AG08396 (cell line): ENCODE results near the gene SH3BP5.

ENCODE experiments used
- DNase-seq: peaks from one replicate; pipeline ENCODE4 v3.0.0; 2012; ENCODE audit warnings: low spot score, mixed read lengths

Gene SH3BP5

DNA sequence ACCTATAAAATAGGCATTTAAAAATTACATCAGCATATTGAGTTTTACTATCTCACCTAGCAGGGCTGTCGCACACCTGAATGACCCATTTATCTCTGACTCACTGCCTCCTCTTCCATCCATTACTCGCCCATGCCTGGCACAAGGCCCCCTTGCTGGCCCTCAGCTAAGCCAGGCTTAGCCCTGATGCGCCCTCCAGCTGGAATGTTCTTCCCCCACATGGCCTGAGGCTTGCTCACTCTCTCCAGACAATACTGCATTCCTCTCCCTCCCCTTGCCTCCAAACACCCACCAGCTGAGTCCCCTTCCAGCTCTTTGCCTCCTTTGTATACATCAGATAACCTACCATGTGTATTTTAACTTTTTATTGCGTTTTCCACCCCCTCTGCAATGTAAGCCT lies 7.2 kb downstream of the SH3BP5 start:
- peak; percentile 50 for DNase-seq

DNA sequence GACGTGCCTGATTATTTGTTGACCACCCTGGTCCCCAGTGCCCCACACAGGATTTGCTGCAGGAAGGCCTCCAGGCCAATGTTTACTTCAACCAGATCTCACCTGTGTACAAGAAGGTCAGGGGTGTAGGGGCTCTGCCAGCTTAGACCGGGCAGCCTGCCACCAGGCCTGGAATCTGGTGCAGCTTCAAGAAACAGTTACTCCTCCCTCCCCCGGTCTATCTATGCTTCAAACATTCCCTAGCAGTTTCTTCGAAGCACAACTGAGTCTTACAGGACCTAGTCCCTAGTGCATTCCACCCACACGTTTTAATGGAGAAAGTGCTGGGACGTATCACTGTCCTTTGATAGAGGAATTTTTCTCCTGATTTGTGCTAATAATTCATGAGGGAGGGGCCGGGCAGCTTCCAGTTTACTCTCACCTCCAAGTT lies 8.0 kb downstream of the SH3BP5 start:
- no peak for DNase-seq

DNA sequence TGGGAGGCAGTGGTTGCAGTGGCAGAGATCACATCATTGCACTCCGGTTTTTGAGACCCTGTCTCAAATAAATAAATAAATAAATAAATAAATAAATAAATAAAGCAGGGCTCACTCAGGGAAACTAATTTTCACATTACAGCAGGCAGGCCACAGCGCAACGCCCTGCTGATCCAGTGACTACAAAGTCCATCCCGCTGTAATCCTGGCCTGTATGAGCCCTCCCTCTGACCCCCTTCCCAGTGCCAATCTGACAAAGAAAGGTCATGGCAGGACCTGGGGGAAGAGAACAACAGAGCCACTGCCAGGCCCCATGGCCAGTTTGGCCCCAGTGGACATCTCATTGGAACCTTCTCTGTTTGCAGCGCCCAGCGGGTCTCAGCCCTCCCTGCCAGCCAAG lies 9.3 kb downstream of the SH3BP5 start:
- DNase-seq = no peak

DNA sequence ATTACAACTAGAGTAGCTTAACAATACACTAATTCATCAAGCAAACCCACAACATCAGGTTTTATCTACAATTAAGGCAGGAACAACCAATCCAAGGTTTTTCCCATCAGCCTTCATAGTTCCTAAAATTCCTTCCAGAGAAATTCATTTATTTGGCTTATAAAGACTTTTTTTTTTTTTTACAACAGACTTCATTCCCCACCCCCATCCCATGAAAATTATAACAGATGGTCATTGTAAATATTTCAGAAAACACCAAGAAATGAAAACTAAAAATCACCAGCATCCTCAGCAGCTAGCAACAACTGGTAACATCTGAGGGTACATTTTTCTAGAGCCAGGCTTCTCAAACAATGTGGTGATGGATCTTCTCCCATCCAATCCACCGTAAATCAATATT lies 11.0 kb downstream of the SH3BP5 start:
- DNase-seq = no peak

DNA sequence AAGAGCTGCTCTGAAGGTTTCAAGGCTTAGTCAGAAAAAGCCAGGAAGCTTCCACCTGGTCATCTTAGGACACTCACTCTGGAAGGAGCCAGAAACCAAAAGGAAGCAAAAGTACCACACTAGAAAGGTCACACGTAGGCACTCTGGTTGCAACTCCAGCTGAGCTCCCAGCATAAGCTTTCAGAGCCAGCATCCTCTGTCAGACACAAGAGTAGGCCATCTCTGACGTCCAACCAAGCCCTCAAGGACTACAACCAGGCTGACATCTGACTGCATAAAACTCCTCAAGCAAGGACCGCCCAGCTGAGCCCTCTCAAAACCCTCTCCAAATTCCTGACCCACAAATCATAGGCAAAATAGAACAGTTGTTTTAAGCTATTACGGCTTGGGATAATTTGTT lies 12.8 kb downstream of the SH3BP5 start:
- DNase-seq = peak; percentile 23

DNA sequence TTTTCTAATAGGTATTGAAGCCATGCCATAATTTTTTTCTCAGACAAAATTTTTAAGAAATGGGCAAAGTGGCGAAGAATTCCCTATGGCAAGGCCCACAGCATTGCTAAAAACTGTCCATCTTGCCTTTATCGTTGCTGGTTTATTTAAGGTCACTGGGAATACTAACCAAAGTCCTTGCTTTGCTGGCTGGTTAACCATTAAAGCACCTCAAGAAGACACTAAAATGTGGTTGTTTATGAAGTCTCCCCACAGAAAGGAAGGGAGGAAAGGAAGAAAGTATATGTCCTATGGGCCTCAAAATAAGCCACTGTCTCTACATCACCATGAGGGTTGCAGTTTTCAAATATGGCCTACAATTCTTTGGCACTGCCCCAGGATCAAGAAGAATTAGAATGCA lies 13.2 kb downstream of the SH3BP5 start:
- DNase-seq = no peak

DNA sequence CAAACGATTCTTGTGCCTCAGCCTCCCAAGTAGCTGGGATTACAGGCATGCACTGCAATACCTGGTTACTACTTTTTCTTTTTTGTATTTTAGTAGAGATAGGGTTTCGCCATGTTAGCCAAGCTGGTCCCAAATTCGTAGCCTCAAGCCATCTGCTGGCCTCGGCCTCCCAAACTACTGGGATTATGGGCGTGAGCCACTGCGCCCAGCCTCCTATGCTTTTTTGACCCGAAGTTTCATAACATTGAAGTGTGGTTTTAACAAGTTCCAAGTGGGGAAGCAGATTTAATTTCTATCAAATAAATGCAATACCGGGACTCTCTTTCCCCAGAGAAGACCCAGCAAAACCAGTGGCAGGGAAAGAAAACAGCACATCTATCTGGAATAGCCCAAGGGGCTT lies 13.7 kb downstream of the SH3BP5 start:
- DNase-seq = no peak

DNA sequence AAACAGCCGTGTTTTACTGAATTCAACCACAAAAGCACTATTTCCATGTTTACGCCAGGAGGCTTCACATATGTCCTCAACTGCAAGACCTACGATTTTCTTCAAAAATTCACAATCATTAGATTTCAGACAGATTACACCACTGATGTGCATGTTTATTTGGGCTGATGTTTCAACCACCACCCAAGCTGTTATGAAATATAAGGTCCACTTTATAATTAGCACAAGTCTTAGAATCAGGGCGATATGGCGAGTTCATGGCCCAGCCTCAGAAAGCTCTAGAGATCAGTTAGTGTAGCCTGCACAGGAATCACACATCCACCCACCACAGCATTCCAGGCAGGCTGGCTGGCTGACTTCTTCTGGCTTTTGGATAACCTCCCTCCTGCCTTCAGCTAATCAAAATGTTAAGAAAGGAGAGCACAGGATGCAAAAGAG lies 15.4 kb downstream of the SH3BP5 start:
- DNase-seq = peak; percentile 42

DNA sequence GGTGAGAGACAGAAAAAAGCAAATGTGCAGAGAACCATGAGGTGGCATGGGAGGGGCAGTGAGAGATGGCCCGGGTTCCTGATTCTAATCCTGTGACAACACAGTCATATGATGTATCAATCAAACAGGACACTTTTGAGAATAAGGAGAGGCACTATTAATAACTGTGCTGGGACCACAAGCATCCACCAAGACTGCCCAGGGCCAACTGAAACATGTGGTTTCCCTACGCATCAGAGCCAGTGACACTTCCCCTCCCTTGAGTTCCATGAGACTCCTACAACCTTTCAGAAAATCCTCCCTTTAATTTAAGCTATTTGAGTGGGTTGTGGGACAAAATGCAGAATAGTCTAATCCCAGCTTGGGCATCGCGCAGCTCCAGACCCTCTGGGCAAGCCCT lies 17.4 kb downstream of the SH3BP5 start:
- peak; percentile 30 for DNase-seq

DNA sequence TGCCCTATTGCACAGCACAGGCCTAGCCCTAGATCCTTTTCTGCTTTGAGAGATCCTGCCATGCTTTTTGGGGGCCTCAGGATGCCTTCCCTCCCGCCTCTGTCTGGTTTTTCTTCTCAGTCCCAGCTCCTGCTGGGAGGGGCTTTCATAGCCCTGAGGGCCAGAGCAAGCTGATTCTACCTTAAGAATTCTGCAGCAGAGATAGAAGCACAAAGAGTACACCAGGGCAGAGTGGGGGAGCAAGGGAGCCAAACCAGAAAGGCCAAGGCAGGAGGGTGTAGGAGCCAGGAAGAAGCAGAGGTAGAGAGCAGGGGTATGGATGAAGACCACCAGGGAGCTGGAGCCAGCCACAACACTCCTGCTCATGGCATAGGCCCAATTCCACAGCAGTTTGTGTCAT lies 18.1 kb downstream of the SH3BP5 start:
- no peak for DNase-seq

DNA sequence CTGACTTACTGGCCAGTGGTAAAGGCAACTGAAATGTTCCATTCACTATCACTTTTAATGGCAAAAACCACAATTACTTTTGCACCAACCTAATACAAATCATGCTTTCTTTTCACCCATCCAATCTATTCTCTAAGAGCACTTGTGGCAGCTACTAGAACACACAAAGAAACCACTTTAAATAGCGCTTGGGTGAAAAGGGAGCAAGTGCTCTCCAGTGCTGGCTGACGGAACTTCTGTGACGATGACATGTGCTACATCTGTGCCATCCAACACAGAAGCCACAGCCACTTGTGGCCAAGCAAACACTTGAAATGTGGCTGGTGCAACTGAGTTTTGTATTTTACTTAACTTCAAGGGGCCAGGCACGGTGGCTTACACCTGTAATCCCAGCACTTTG lies 18.9 kb downstream of the SH3BP5 start:
- DNase-seq = no peak

DNA sequence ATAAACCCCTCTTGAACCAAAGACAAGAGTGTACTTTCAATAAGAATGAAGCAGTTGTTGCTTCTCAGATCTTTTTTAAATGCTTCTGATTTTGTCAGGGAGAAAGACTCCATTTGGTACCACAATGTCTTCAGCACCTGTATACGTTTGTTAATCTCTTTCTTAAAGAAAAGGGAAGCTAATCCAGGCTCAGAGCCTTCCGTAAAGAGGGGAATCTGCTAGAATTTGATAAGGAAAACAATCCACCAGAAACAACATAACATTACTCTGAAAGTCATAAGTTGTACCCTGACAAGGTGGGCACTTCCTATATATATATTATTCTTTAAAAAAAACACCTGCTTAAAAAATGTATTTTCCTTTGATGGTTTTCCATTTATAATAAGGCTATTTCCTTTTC lies 19.8 kb downstream of the SH3BP5 start:
- no peak for DNase-seq

DNA sequence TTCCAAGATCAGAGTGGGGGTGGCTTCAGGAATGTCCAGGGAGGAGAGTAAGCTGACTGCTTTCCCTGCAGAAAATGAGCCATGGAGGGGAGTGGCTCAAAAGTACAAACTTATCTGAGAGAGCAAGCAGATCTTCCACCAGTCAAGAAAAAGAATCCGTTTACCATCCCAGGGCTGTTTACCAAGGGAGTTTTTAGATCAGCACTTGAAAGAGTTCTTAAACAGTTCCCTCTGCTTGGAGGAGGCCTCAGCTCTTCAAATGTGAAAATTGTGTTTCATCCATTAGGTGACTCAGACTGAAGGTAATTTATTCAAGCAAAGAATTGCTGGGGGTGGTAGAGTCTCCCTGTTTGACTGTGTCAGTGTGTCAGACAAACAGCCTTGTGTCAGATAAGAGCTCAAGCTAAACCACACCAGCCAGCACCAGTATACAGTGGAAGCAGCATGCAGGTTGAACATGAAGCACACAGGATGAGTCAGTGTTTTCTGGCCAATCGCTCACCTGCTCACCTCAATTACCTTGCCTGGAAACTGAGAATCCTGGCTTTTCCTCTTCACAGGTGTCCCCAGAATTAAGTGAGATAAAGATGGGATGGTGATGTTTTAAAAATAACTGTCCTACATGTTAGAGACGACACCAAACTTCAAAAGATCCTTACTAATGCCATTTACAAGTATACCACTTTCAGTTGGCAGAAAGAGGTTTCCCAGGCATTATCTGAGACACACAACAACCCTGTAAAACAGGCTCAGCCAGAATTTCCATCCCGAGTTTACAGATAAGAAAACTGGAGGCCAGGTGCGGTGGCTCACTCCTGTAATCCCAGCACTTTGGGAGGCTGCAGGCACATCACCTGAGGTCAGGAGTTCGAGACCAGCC lies 21.7 kb downstream of the SH3BP5 start:
- peak; percentile 27 for DNase-seq

DNA sequence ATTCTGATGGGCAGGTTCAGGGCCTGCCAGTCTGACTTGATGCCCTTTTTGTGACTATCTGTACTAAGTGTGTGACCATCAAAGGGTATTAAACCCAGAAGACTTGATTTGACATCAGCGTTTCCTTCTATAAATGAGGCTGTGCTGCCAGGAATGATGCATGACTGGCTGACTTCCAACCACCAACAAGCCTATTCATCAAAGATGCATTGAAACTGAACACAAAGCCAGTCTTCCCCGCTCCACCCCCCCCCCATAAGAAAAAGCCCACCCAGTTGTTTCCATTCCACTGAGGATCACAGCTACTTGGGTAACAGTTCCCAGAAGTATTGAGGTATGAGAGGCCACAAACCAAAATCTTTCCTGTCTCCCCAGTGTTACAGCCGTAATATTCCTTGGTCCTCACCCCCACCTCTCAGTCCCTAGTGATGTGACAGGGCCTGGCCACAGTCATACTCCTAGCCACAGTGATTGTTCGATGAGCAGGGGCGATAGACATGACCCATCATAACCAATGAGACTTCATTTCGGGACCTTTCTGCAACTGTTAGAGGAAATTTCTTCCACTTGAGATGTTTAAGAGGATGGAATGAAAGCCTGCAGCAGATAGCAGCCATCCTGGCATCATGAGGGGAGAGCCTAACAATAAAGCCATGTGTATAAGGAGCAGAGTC lies 22.6 kb downstream of the SH3BP5 start:
- no peak for DNase-seq

DNA sequence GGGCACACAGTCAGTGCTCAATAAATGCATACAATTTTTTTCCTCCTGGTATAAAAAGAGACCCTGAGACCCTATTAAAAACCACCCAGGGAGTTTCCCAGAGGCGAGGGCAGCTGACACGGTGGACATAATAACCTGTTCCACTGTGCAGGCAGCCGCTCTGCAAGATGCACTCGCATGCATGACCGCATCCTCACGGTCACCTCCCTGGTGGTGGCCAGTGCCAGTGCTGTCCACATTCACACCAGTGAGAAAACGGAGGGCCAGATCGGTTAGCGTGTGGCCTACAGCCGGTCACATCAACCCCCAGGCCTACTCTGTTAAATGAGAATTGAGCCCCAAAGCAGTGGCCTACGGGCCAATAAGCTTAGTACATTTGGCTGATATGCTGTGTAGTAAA lies 24.8 kb downstream of the SH3BP5 start:
- no peak for DNase-seq

DNA sequence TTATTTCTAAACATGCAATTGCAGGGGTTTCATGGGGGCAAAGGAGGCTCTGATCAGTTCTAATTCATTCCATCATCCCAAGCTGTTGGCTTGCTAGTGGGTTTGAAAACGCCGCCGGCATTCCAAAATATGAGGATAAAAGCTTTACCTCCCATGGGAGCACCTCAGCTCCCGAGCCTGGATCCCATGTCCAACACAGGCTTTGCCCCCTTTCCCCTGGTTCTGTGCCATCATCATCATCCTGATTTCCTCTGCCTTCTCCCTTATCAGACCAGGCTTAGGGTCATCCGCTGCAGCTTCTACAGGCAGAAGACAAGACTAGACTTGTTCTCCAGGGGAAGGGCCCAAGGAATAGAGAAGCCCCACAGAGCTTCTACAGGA lies 25.4 kb downstream of the SH3BP5 start:
- no peak for DNase-seq

DNA sequence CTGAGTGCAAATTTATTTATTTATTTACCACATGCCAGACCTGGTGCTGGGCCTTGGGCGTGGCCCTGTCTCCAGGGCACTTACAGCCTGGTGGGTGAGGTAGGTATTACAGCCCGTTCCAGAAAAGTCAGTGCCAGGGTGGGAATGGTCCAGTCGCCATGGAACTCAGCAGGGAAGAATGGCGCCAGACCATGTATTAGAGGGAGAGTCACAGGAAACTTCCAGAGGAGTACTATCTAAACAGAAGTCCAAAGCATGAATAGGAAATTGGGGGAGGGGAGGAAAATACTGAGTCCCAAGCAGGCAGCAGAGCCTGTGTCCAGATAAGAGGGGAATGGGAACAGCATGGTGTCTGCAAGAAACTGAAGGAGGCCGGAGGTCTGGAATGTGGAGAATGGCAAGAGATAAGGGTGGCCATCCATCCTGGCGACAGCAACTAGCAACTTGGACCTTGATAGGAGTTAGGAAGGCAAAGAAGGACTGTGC lies 27.0 kb downstream of the SH3BP5 start:
- no peak for DNase-seq

DNA sequence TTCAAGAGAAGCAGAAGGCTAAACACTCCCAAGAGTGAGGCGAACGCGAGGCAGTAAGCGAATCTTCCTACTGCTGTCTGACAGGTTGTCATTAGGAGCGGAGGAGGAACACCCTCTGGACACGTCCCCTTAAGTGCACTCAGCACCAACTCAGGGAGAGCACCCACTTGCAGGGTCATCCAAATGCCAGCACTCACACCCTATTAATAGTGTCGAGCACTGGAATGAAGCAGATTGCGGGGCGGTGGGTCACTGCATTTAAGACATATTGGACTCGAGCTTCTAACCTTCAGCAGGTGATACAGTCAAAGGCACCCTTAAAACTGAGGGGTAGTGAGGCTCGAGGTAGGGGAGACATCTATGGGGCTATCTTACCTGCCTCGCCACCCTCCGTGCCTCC lies 28.7 kb downstream of the SH3BP5 start:
- DNase-seq = no peak

DNA sequence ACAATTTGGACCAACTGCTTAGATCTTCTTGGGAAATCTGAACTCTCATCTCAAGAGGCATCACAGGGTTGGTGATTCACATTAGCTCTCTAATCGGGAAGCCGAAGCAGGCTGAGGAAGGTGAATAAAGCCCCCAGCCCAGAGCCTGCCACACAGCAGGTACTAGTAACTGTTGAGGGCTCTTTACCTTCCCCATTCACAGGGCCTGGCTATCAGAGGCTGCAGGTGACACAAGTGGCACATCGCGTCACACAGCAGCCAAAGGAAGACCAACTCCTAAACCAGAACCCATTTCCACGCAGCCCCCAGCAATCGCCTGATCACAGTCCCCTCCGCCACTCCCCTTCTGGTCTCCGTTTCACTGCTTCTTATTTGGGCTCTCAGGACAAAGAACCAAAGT lies 29.2 kb downstream of the SH3BP5 start:
- no peak for DNase-seq

DNA sequence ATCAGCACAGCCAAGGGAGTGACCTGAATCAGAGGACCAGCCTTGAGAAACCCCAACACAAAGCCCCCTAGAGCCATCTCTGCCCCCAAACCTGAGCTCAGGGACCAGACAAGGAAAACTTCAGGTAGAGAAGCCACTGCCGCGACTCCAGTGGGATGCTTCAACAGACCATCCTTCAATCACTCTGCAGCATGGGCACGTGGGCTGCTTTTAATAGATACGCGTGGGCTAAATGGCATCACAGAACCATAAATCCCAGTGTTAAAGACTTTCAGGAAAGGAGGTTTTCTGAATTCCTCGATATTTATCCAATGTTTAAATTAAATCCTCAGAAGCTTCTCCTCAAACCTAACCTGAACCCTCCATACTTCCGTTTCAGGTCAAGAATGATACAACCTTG lies 30.6 kb downstream of the SH3BP5 start:
- DNase-seq = no peak

DNA sequence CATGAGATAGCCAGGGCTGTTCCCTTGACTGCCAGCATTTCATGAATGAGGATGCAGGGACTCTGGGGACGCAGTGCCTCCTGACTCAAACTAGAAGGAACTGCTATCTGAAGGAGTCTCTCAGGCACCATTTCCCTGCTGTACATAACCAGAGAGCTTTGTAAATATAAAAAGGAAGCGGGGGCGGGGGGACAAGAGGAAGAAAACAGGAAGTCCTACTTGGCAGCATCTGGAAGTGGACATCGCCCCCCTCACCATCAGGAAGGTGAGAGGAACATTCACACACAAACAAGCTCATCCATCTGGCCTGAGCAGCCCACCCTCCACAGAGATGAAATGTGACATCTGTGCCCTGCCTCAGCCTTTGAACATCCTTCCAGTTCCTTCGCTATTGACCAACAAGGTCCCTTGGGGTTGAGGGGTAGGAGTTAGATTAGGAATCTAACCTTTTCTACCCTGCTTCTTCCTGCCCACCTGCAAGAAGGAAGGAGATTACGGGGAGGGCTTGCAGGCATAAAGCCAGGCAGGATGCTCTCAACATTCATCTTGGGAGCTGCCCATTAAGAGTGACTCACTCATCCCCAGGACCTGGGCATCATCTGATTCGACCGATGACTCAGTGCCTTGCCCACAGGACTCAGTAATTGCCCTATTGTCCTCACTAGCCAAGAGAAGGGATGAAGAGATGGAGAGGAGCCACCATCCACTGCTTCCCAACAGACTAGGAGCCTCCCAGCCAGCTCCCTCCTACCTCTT lies 31.9 kb downstream of the SH3BP5 start:
- peak; percentile 53 for DNase-seq

DNA sequence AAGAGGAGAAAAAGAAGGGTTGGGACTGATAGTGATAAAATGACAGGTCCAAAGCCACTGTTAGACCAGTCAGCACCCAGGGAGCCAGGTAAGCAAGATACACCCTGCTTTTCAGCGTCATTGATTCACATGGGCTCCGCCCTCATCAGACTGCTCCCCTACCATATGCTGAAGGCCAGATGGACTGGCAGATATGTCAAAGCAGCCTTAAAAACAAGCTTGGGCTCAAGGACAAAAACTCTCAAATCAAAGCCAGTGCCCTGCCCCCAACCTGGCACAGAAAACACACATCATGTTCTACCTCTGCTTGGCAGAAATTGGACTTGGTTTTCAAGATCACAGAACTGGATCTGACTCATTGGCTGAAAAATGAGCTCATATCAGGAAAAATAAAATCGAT lies 33.4 kb downstream of the SH3BP5 start:
- DNase-seq = no peak

DNA sequence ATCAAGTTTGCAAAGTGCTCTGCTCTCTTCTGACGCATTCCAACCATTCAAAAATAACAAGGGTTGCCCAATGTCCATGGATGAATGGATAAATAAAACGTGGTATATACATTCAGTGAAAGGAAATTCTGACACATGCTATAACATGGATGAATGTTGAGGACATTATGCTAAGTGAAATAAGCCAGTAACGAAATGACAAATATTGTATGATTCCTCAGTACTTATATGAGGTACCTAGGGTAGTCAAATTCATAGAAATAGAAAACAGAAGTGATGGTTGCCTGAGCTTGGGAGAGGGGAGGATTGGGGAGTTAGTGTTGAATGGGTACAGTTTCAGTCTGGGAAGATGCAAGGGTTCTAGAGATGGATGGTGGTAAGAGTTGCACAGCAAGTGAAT lies 33.9 kb downstream of the SH3BP5 start:
- DNase-seq = no peak
